Measurements from ENCODE around the gene HERC6.

DNA sequence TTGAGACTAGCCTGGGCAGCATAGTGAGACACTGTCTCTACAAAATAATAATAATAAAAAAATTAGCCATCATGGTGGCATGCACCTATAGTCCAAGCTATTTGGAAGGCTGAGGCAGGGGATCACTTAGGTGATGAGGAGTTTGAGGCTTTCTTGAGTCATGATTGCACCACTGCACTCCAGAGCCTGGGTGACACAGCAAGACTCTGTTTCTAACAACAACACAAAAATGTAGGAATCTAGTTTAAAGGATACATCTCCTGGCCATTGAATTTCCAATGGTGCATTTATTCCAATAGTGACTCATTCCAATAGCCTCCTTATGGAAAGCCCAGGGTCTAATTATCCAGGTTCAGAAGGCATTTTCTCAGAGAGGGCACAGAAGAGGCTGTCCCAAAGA, 21.9 kb upstream of the HERC6 start:
- no peak for TF ChIP-seq POLR2A (IDR thresholded peaks at IDR 0.05; ENCODE audit: low read depth, low read length)
- TF ChIP-seq TAF1 (IDR thresholded peaks at IDR 0.05; ENCODE audit: low read depth, low read length) = no peak
- no peak for TF ChIP-seq PAX5 (IDR thresholded peaks at IDR 0.05; ENCODE audit: insufficient read depth, low read length, severe bottlenecking)
